OCI-LY1 (cell line): Measurements from ENCODE around the gene GON4L.

Experiments used
- H2AFZ ChIP-seq: fragments of 200-600 bp; sonication (generic), shearing (Covaris generic); 2 replicates; pipeline ENCODE4 v1.6.0; 2014; ENCODE audit warnings: antibody characterized with exemption, mild to moderate bottlenecking, low read length
- H3F3A ChIP-seq: fragments of 200-600 bp; sonication (generic), shearing (Covaris generic); 2 replicates; pipeline ENCODE4 v1.6.0; 2014; ENCODE audit warnings: mild to moderate bottlenecking, antibody characterized with exemption, low read length, moderate library complexity; ENCODE audit not compliant: insufficient read depth
- H3K27ac ChIP-seq: fragments of 200-600 bp; sonication (generic); 2 replicates; pipeline ENCODE4 v1.5.1; 2014; ENCODE audit warnings: low read length, mixed run types, mild to moderate bottlenecking, low read depth; ENCODE audit not compliant: poor library complexity, severe bottlenecking
- H3K27me3 ChIP-seq: fragments of 200-600 bp; sonication (generic); 2 replicates; pipeline ENCODE4 v1.6.0; 2014; ENCODE audit warnings: antibody characterized with exemption, mild to moderate bottlenecking, low read length, moderate library complexity; ENCODE audit not compliant: insufficient read depth
- H3K36me3 ChIP-seq: fragments of 200-600 bp; sonication (generic); 2 replicates; pipeline ENCODE4 v1.6.1; 2014; ENCODE audit warnings: mild to moderate bottlenecking, antibody characterized with exemption, low read length, moderate library complexity, mixed read lengths; ENCODE audit not compliant: insufficient read depth
- H3K4me1 ChIP-seq: fragments of 200-600 bp; sonication (generic); 2 replicates; pipeline ENCODE4 v1.5.1; 2014; ENCODE audit warnings: mild to moderate bottlenecking, low read length, moderate library complexity; ENCODE audit not compliant: insufficient read depth, severe bottlenecking
- H3K4me2 ChIP-seq: fragments of 200-600 bp; sonication (generic), shearing (Covaris generic); 2 replicates; pipeline ENCODE4 v1.6.1; 2014; ENCODE audit warnings: low read length
- H3K4me3 ChIP-seq: fragments of 200-600 bp; sonication (generic); 2 replicates; pipeline ENCODE4 v1.5.1; 2014; ENCODE audit warnings: low read length, low read depth, mild to moderate bottlenecking, mixed read lengths; ENCODE audit not compliant: poor library complexity, severe bottlenecking
- H3K79me2 ChIP-seq: fragments of 200-600 bp; shearing (Covaris generic); 2 replicates; pipeline ENCODE4 v1.6.1; 2016; ENCODE audit warnings: mixed run types, low read length, mixed read lengths; ENCODE audit not compliant: insufficient read depth
- H3K9ac ChIP-seq: fragments of 200-600 bp; sonication (generic), shearing (Covaris generic); 2 replicates; pipeline ENCODE4 v1.6.1; 2014; ENCODE audit warnings: mild to moderate bottlenecking, low read length, mixed read lengths
- H3K9me2 ChIP-seq: fragments of 200-600 bp; sonication (generic), shearing (Covaris generic); 2 replicates; pipeline ENCODE4 v1.6.1; 2014; ENCODE audit warnings: low read depth, mild to moderate bottlenecking, low read length, mixed read lengths
- H3K9me3 ChIP-seq: fragments of 200-600 bp; shearing (Covaris generic); 2 replicates; pipeline ENCODE4 v1.6.1; 2014; ENCODE audit warnings: low read length, mixed read lengths
- H4K20me1 ChIP-seq: fragments of 200-600 bp; sonication (generic), shearing (Covaris generic); 2 replicates; pipeline ENCODE4 v1.6.0; 2016; ENCODE audit warnings: mild to moderate bottlenecking, low read length; ENCODE audit not compliant: insufficient read depth
- EZH2 ChIP-seq: fragments of 200-600 bp; sonication (generic), shearing (Covaris generic); IDR thresholded peaks from 2 replicates; pipeline ENCODE4 v1.8.0; 2017; ENCODE audit warnings: borderline replicate concordance, mixed run types, mild to moderate bottlenecking, antibody characterized with exemption, low read length, moderate library complexity, mixed read lengths
- TF ChIP-seq, protein P1 (sequence below): fragments of 200-600 bp; sonication (generic), shearing (Covaris generic); IDR thresholded peaks from 2 replicates; pipeline ENCODE4 v1.5.1; 2017; ENCODE audit warnings: mild to moderate bottlenecking, antibody characterized with exemption, low read length, moderate library complexity, mixed read lengths

Gene GON4L

GRCh38 chr1:155880251-155880650 is 23.2 kb upstream of the GON4L start:
- no peak for TF ChIP-seq EZH2
- TF ChIP-seq, protein P1, sequence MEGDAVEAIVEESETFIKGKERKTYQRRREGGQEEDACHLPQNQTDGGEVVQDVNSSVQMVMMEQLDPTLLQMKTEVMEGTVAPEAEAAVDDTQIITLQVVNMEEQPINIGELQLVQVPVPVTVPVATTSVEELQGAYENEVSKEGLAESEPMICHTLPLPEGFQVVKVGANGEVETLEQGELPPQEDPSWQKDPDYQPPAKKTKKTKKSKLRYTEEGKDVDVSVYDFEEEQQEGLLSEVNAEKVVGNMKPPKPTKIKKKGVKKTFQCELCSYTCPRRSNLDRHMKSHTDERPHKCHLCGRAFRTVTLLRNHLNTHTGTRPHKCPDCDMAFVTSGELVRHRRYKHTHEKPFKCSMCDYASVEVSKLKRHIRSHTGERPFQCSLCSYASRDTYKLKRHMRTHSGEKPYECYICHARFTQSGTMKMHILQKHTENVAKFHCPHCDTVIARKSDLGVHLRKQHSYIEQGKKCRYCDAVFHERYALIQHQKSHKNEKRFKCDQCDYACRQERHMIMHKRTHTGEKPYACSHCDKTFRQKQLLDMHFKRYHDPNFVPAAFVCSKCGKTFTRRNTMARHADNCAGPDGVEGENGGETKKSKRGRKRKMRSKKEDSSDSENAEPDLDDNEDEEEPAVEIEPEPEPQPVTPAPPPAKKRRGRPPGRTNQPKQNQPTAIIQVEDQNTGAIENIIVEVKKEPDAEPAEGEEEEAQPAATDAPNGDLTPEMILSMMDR, result no peak
- Histone ChIP-seq H4K20me1 (no peaks in the 10 kb centered on the region), H3K27ac (no peak overlapping the region), H3K4me2 (no peak overlapping the region), H3K4me1 (peaks cover 27% of the 10 kb centered on the region), H3K27me3 (no peaks in the 10 kb centered on the region), H3K4me3 (no peak overlapping the region), H3K36me3 (no peaks in the 10 kb centered on the region), H3K79me2 (no peaks in the 10 kb centered on the region), H3K9me3 (no peaks in the 10 kb centered on the region), H3K9ac (no peak overlapping the region), H3K9me2 (no peaks in the 10 kb centered on the region), H3F3A (no peaks in the 10 kb centered on the region), H2AFZ (no peak overlapping the region)

DNA sequence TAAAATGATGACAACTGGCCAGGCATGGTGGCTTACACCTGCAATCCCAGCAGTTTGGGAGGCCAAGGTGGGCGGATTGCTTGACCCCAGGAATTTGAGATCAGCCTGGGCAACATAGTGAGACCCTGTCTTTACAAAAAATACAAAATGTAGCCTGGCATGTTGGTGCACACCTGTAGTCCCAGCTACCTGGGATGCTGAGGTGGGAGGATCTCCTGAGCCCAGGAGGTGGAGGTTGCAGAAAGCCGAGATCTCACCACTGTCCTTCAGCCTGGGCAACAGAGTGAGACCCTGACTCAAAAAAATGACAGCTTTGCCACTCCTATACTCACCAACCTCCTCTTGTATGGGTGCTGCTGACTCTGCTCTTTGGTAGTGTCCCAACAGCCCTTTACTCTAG is 20.9 kb upstream of the GON4L start:
- no peak overlapping the region for H3K4me3 ChIP-seq
- H4K20me1 ChIP-seq, result no peaks in the 10 kb centered on the region
- TF ChIP-seq, protein P1, result no peak
- no peak for TF ChIP-seq EZH2
- H2AFZ ChIP-seq, result no peak overlapping the region
- no peaks in the 10 kb centered on the region for H3K9me2 ChIP-seq
- H3K27me3 ChIP-seq, result no peaks in the 10 kb centered on the region
- H3K4me2 ChIP-seq, result no peak overlapping the region
- H3K27ac ChIP-seq, result no peak overlapping the region
- H3K4me1 ChIP-seq, result peaks cover 9% of the 10 kb centered on the region
- H3K9me3 ChIP-seq, result no peaks in the 10 kb centered on the region
- no peaks in the 10 kb centered on the region for H3F3A ChIP-seq
- H3K9ac ChIP-seq, result no peak overlapping the region
- no peaks in the 10 kb centered on the region for H3K79me2 ChIP-seq
- no peaks in the 10 kb centered on the region for H3K36me3 ChIP-seq

DNA sequence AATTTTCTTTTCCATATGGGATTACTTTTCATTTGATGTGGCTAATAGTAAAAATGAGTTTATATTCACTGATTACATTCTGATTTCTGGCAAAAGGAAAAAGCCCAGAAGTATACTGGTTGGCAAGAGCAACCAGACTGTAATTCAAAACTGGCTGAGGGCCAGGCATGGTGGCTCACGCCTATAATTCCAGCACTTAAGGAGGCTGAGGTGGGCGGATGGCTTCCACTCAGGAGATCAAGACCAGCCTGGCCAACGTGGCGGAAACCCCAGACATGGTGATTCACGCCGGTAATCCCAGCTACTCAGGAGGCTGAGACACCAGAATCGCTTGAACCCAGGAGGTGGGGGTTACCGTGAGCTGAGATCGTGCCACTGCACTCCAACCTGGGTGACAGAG is 16.8 kb upstream of the GON4L start:
- H2AFZ ChIP-seq, result no peak overlapping the region
- H3K9me2 ChIP-seq, result no peaks in the 10 kb centered on the region
- H4K20me1 ChIP-seq, result no peaks in the 10 kb centered on the region
- no peak overlapping the region for H3K4me3 ChIP-seq
- no peaks in the 10 kb centered on the region for H3K79me2 ChIP-seq
- H3K27ac ChIP-seq, result no peak overlapping the region
- no peak overlapping the region for H3K4me2 ChIP-seq
- H3K27me3 ChIP-seq, result no peaks in the 10 kb centered on the region
- H3K9me3 ChIP-seq, result no peaks in the 10 kb centered on the region
- H3K9ac ChIP-seq, result no peak overlapping the region
- H3K4me1 ChIP-seq, result no peaks in the 10 kb centered on the region
- H3K36me3 ChIP-seq, result peaks cover 3% of the 10 kb centered on the region; the same call in 1 of the 2 replicates
- H3F3A ChIP-seq, result no peaks in the 10 kb centered on the region
- TF ChIP-seq, protein P1, result no peak
- no peak for TF ChIP-seq EZH2
